Upper lobe of left lung (tissue), 4 donors: Measurements from ENCODE around the gene DCP1B.

ENCODE experiments used
- CTCF ChIP-seq, 6 experiments: fragments of 450-650 bp in 4 of 6; fragments of 200-600 bp in 2 of 6; sonication (generic) in 2 of 6; IDR thresholded peaks; one replicate each; pipeline ENCODE4 v1.5.1; 2016 to 2019; ENCODE audit warnings: antibody characterized with exemption in 6 of 6
- EP300 ChIP-seq, 4 donors: sonication (generic); formaldehyde crosslinking; IDR thresholded peaks; one replicate each; pipeline ENCODE4 v1.5.1; 2017; ENCODE audit warnings: antibody characterized with exemption in 4 of 4, control low read depth in 2 of 4
- POLR2A ChIP-seq, 4 donors: fragments of 450-650 bp; IDR thresholded peaks; one replicate each; pipeline ENCODE4 v1.5.1; 2016 to 2017; ENCODE audit warnings: antibody characterized with exemption in 4 of 4, mild to moderate bottlenecking in 2 of 4
- POLR2AphosphoS5 ChIP-seq, 2 donors: sonication (generic); formaldehyde crosslinking; IDR thresholded peaks; one replicate each; pipeline ENCODE4 v1.5.1; 2017; ENCODE audit warnings: antibody characterized with exemption in 2 of 2

GRCh38 chr12:2035431-2036055 lies 31.3 kb upstream of the DCP1B start:
- TF ChIP-seq CTCF (IDR thresholded peaks at IDR 0.05), result no peak
- TF ChIP-seq POLR2AphosphoS5 (IDR thresholded peaks at IDR 0.05), result no peak
- no peak for TF ChIP-seq POLR2A (IDR thresholded peaks at IDR 0.05)
- TF ChIP-seq EP300 (IDR thresholded peaks at IDR 0.05), result no peak
